Measurements from ENCODE around the gene SLC6A5. TPM values are rescaled to one million over a fixed set of nuclear protein-coding genes. Genes with fewer than 3 reads are reported as not detected.
"Not testable (repeated sequence)": the region's sequence is repeated elsewhere in the genome, so short reads cannot be mapped to it uniquely, and the experiment has no call there.

Gene SLC6A5
- total RNA-seq, 6 experiments from 2014 or later = not detected

- Histone ChIP-seq H3K9me3 (no peaks in the 10 kb centered on the region), H3K27ac (no peak overlapping the region), H3K4me1 (no peaks in the 10 kb centered on the region), H3K36me3 (no peaks in the 10 kb centered on the region), H3K4me3 (no peak overlapping the region), H3K27me3 (no peaks in the 10 kb centered on the region)
- WGBS (ENCODE audit: insufficient coverage, low coverage, low lambda C conversion rate, missing lambda C conversion rate) = 74% methylated on average over 5 of the region's 5 CpGs
- TF ChIP-seq CTCF (IDR thresholded peaks at IDR 0.05) = no peak
- no peak for TF ChIP-seq POLR2A (IDR thresholded peaks at IDR 0.05)
- intact Hi-C loops (cut with DNase I) = no loop called here
- no peak for DNase-seq
- ATAC-seq = no peak
Measured at GRCh38 chr11:20566591-20567434, 32.6 kb upstream of the SLC6A5 start.

GRCh38 chr11:20579725-20580124 lies 19.7 kb upstream of the SLC6A5 start:
- H3K9me3 ChIP-seq; H3K36me3 ChIP-seq; ATAC-seq; H3K27me3 ChIP-seq; H3K4me1 ChIP-seq; DNase-seq; intact Hi-C loops (cut with DNase I); H3K27ac ChIP-seq; H3K4me3 ChIP-seq: not testable (repeated sequence)
- 83% methylated on average over 3 of the region's 4 CpGs for WGBS (ENCODE audit: insufficient coverage, low coverage, low lambda C conversion rate, missing lambda C conversion rate)

GRCh38 chr11:20583201-20583600 lies 16.2 kb upstream of the SLC6A5 start:
- Histone ChIP-seq H3K4me1 (no peaks in the 10 kb centered on the region), H3K36me3 (no peaks in the 10 kb centered on the region), H3K9me3 (no peaks in the 10 kb centered on the region), H3K27ac (no peak overlapping the region), H3K4me3 (no peak overlapping the region), H3K27me3 (no peaks in the 10 kb centered on the region)
- WGBS (ENCODE audit: insufficient coverage, low coverage, low lambda C conversion rate, missing lambda C conversion rate) = 64% methylated on average over 5 of the region's 5 CpGs
- TF ChIP-seq POLR2A (IDR thresholded peaks at IDR 0.05) = no peak
- TF ChIP-seq CTCF (IDR thresholded peaks at IDR 0.05) = no peak
- intact Hi-C loops (cut with DNase I) = no loop called here
- ATAC-seq (no peak), DNase-seq (no peak)

GRCh38 chr11:20584093-20584774 lies 15.2 kb upstream of the SLC6A5 start:
- ATAC-seq (no peak), DNase-seq (no peak)
- 51% methylated on average over 3 of the region's 4 CpGs for WGBS (ENCODE audit: insufficient coverage, low coverage, low lambda C conversion rate, missing lambda C conversion rate)
- H3K27me3 ChIP-seq = no peaks in the 10 kb centered on the region
- no peaks in the 10 kb centered on the region for H3K4me1 ChIP-seq
- intact Hi-C loops (cut with DNase I) = no loop called here
- H3K4me3 ChIP-seq = no peak overlapping the region
- TF ChIP-seq CTCF (IDR thresholded peaks at IDR 0.05) (no peak), POLR2A (IDR thresholded peaks at IDR 0.05) (no peak)
- no peaks in the 10 kb centered on the region for H3K36me3 ChIP-seq
- no peaks in the 10 kb centered on the region for H3K9me3 ChIP-seq
- H3K27ac ChIP-seq = no peak overlapping the region

- Histone ChIP-seq H3K27me3 (no peaks in the 10 kb centered on the region), H3K4me1 (peaks cover 0 to 4% (median under 1%) of the 10 kb centered on the region in 4 donors), H3K36me3 (no peaks in the 10 kb centered on the region), H3K4me3 (no peak overlapping the region), H3K9me3 (no peaks in the 10 kb centered on the region), H3K27ac (no peak overlapping the region)
- DNase-seq (no peak), ATAC-seq (no peak)
- WGBS (ENCODE audit: insufficient coverage, low coverage, low lambda C conversion rate, missing lambda C conversion rate) = 72% methylated on average over 3 of the region's 6 CpGs
- intact Hi-C loops (cut with DNase I) = no loop called here
- TF ChIP-seq CTCF (IDR thresholded peaks at IDR 0.05) (no peak), POLR2A (IDR thresholded peaks at IDR 0.05) (no peak)
Measured at GRCh38 chr11:20589796-20590195, 9.6 kb upstream of the SLC6A5 start.
